IgD-negative memory B cell (primary cell): ENCODE results near the gene RNF223. TPM values are rescaled to one million over a fixed set of nuclear protein-coding genes. Genes with fewer than 3 reads are reported as not detected.

ENCODE experiments used
- H3K27ac Mint-ChIP-seq, 3 donors: one replicate each; pipeline ENCODE4 v1.8.0; 2020 to 2022; ENCODE audit warnings: mild to moderate bottlenecking in 3 of 3, mixed read lengths in 3 of 3, moderate library complexity in 1 of 3
- H3K27me3 Mint-ChIP-seq: one replicate; pipeline ENCODE4 v1.8.0; 2021; ENCODE audit warnings: mixed read lengths
- H3K36me3 Mint-ChIP-seq: one replicate; pipeline ENCODE4 v1.8.0; 2020; ENCODE audit warnings: mild to moderate bottlenecking, mixed read lengths
- H3K4me1 Mint-ChIP-seq, 3 donors: one replicate each; pipeline ENCODE4 v1.8.0; 2020 to 2022; ENCODE audit warnings: mixed read lengths in 3 of 3, mild to moderate bottlenecking in 1 of 3
- H3K4me3 Mint-ChIP-seq, 4 donors: one replicate each; pipeline ENCODE4 v1.8.0; 2020 to 2022; ENCODE audit warnings: mild to moderate bottlenecking in 4 of 4, mixed read lengths in 4 of 4, moderate library complexity in 3 of 4
- H3K9me3 Mint-ChIP-seq, 3 donors: one replicate each; pipeline ENCODE4 v1.8.0; 2020 to 2021; ENCODE audit warnings: mixed read lengths in 3 of 3, mild to moderate bottlenecking in 1 of 3
- polyA plus RNA-seq: library from polyadenylated mRNA; unstranded; fragments of 300-500 nt; fragmentation: Illumina TruSeq; gene quantifications from one replicate; pipeline ENCODE4 v1.2.3, GENCODE V29; 2021

The RNF223 gene
- polyA plus RNA-seq, 1 donor from 2014 or later = not detected

DNA sequence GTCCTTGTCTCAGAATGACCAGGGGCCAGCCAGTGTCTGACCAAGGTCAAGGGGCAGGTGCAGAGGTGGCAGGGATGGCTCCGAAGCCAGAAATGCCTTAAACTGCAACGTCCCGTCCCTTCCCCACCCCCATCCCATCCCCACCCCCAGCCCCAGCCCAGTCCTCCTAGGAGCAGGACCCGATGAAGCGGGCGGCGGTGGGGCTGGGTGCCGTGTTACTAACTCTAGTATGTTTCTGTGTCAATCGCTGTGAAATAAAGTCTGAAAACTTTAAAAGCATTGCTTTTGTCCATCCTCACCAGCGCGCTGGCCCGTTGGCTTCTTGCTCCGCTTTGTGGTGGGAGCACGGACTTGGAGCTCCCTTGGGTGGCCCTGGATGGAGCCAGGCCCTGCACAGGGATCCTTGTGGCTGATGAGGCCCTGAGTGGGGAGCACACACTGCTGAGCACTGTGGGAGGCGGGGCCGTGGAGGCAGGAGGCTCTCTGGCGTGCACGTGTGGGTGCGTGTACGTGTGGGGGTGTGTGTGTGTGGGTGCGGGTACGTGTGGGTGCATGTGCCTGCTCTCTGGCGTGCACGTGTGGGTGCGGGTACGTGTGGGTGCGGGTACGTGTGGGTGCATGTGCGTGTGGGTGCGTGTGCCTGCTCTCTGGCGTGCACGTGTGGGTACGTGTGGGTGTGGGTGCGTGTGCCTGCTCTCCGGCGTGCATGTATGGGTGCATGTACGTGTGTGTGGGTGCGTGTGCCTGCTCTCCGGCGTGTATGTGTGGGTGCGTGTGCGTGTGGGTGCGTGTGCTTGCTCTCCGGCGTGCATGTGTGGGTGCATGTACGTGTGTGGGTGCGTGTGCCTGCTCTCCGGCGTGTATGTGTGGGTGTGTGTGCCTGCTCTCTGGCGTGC is 18.0 kb downstream of the RNF223 start:
- no peaks in the 10 kb centered on the region for H3K9me3 Mint-ChIP-seq
- peak overlapping the region in 1 of 4 donors; percentile 47 for H3K4me3 Mint-ChIP-seq
- H3K36me3 Mint-ChIP-seq = no peaks in the 10 kb centered on the region
- no peak overlapping the region for H3K27ac Mint-ChIP-seq
- peaks cover 13% of the 10 kb centered on the region for H3K27me3 Mint-ChIP-seq
- peaks cover 0 to 6% (median 4%) of the 10 kb centered on the region in 3 donors for H3K4me1 Mint-ChIP-seq

DNA sequence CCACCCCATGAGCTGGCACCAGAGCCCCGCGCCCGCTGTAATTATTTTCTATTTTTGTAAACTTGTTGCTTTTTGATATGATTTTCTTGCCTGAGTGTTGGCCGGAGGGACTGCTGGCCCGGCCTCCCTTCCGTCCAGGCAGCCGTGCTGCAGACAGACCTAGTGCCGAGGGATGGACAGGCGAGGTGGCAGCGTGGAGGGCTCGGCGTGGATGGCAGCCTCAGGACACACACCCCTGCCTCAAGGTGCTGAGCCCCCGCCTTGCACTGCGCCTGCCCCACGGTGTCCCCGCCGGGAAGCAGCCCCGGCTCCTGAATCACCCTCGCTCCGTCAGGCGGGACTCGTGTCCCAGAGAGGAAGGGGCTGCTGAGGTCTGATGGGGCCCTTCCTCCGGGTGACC is 19.1 kb downstream of the RNF223 start:
- no peaks in the 10 kb centered on the region for H3K36me3 Mint-ChIP-seq

DNA sequence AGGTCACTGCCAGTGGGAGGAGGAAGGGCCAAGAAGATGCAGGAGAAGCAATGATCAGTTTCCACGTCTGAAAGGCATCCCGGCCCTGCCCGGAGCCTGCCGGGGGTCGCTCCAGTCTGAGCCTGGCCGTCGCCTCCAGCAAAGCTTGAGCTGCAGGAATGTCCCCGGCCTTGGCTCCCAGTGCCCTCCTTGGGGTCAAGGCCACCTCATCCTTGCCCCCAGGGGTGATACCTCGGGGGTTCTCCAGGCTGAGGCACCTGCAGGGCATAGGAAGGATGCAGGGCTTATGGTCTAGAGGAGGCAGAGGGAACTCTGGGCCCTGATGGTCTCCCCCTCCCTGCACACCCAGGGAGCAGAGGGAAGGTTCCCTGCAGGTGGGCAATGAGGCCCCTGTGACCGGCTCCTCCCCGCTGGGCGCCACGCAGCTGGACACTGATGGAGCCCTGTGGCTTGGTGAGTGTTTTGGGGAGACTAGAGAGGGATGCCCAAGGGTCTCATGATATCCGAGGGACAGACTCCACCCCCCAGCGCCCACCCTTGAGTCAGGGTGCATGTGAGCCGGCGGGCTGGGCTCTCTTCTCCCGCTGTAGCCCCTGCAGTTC is 19.9 kb downstream of the RNF223 start:
- no peaks in the 10 kb centered on the region for H3K9me3 Mint-ChIP-seq
- H3K27me3 Mint-ChIP-seq = peaks cover 5% of the 10 kb centered on the region
- H3K4me3 Mint-ChIP-seq = no peak overlapping the region
- H3K4me1 Mint-ChIP-seq = peaks cover 0 to 7% (median 2%) of the 10 kb centered on the region in 3 donors
- no peak overlapping the region for H3K27ac Mint-ChIP-seq
- no peaks in the 10 kb centered on the region for H3K36me3 Mint-ChIP-seq

More for the DNA sequence above, 19.1 kb downstream of the RNF223 start:
- H3K4me3 Mint-ChIP-seq = no peak overlapping the region
- no peaks in the 10 kb centered on the region for H3K9me3 Mint-ChIP-seq
- peaks cover 6% of the 10 kb centered on the region for H3K27me3 Mint-ChIP-seq
- peak overlapping the region in 1 of 3 donors; percentile 82 for H3K27ac Mint-ChIP-seq
- peaks cover 0 to 7% (median 2%) of the 10 kb centered on the region in 3 donors for H3K4me1 Mint-ChIP-seq

DNA sequence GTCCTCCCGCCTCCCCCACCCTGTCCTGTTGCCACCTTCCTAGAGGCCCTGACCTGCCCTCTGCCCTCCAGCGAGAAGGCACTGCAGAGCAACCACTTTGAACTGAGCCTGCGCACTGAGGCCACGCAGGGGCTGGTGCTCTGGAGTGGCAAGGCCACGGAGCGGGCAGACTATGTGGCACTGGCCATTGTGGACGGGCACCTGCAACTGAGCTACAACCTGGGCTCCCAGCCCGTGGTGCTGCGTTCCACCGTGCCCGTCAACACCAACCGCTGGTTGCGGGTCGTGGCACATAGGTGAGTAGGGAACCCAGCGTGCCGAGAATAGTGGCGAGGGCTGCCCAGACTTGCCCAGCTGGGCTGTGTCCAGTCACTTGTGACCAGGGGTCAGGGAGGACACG is 20.4 kb downstream of the RNF223 start:
- H3K4me3 Mint-ChIP-seq = no peak overlapping the region

DNA sequence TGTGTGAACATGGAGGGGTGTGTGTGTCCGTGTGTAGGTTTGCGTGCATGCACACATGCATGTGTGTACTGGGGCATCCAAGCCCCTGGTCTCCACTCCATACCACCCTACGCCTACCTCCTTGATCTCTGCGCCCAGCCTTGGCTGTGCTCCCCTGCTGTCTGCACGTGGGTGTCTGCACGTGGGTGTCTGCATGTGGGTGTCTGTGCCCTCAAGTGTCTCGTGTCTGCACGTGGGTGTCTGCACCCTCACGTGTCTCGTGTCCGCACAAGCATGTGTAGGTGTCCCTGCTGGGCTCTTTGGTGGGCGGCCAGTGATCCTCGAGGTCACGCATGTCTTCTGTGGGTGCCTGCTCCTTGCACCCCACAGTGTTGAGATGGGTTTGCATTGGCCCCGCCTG is 21.1 kb downstream of the RNF223 start:
- no peaks in the 10 kb centered on the region for H3K36me3 Mint-ChIP-seq
- H3K27ac Mint-ChIP-seq = no peak overlapping the region
- no peaks in the 10 kb centered on the region for H3K9me3 Mint-ChIP-seq
- H3K4me1 Mint-ChIP-seq = peaks cover 0 to 4% (median 2%) of the 10 kb centered on the region in 3 donors
- H3K27me3 Mint-ChIP-seq = no peaks in the 10 kb centered on the region
- H3K4me3 Mint-ChIP-seq = no peak overlapping the region

More for the DNA sequence above, 20.4 kb downstream of the RNF223 start:
- no peak overlapping the region for H3K27ac Mint-ChIP-seq
- peaks cover 0 to 7% (median 2%) of the 10 kb centered on the region in 3 donors for H3K4me1 Mint-ChIP-seq
- H3K36me3 Mint-ChIP-seq = no peaks in the 10 kb centered on the region
- peaks cover 3% of the 10 kb centered on the region for H3K27me3 Mint-ChIP-seq
- H3K9me3 Mint-ChIP-seq = no peaks in the 10 kb centered on the region

DNA sequence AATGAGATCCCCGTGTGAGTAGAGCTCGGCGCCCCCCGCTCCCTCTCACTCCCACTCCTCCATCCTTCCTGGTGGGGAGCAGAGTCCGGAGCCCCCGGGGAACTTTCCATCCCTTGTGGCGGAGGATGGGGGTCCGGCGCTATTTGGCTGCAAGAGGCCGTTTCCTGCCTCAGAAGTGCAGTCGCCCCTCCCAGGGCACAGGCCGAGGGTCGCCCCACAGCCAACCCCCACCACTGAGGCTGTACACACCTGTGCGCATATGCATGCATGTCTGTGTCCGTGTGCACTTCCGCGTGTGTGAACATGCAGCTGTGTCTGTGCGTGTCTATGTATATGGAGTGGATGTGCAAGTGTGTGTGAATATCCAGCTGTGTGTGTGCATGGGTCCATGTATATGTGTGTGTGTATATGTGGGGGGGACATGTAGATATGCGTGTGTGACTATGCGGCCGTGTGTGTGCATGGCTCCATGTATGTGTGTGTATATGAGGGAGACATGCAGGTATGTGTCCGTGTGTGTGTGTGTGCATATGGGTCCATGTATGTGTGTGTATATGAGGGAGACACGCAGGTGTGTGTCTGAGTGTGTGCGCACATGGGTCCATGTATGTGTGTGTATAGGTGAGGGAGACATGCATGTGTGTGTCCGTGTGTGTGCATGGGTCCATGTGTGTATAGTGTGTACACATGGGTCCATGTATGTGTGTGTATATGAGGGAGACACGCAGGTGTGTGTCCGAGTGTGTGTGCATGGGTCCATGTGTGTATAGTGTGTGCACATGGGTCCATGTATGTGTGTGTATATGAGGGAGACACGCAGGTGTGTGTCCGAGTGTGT is 21.9 kb downstream of the RNF223 start:
- Mint-ChIP-seq H3K36me3 (no peaks in the 10 kb centered on the region), H3K4me1 (peaks cover 0 to 2% (median 2%) of the 10 kb centered on the region in 3 donors), H3K4me3 (peak overlapping the region in 1 of 4 donors; percentile 9), H3K27ac (no peak overlapping the region), H3K27me3 (no peaks in the 10 kb centered on the region), H3K9me3 (no peaks in the 10 kb centered on the region)

DNA sequence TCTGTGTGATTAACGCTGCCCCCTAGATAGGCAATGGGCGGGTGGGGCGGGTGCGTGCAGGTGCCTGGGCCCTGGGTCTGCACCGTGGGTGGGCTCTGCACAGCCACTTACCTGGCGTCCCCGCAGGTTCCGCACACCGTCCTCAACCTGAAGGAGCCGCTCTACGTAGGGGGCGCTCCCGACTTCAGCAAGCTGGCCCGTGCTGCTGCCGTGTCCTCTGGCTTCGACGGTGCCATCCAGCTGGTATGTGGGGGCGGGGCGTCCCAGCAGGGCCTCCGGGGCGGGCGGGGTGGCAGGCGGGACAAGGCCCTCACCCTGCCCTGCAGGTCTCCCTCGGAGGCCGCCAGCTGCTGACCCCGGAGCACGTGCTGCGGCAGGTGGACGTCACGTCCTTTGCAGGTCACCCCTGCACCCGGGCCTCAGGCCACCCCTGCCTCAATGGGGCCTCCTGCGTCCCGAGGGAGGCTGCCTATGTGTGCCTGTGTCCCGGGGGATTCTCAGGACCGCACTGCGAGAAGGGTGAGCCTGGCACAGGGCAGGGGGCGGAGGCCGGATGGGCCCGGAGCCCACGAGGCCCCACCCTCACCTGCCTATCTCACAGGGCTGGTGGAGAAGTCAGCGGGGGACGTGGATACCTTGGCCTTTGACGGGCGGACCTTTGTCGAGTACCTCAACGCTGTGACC is 22.8 kb downstream of the RNF223 start:
- H3K4me3 Mint-ChIP-seq = peak overlapping the region in 2 of 4 donors; percentile 29 to 90
- no peaks in the 10 kb centered on the region for H3K36me3 Mint-ChIP-seq
- peaks cover 0 to 2% (median 2%) of the 10 kb centered on the region in 3 donors for H3K4me1 Mint-ChIP-seq
- H3K9me3 Mint-ChIP-seq = no peaks in the 10 kb centered on the region
- H3K27ac Mint-ChIP-seq = no peak overlapping the region
- H3K27me3 Mint-ChIP-seq = no peaks in the 10 kb centered on the region

DNA sequence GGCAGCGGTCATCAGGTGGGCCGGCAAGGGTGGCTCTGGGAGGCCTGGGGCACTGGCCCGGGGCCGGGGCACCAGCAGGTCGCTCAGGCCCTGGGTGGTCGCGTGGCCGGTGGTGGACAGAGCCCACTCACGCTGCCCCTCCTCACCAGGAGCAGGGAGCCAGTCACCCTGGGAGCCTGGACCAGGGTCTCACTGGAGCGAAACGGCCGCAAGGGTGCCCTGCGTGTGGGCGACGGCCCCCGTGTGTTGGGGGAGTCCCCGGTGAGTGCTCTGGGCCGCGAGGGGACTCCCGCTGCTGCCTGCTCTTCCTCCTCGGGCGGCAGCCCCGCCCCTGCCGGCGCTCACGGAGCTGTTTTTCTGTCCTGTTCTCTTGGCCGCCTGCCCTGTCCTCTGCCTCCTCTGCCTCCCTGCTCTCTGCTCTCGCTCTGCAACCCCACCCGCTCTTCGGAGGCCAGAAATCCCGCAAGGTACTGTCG is 23.5 kb downstream of the RNF223 start:
- H3K4me1 Mint-ChIP-seq = peaks cover 0 to 2% (median 2%) of the 10 kb centered on the region in 3 donors
- peak overlapping the region; percentile 29 to 90 (median 68) for H3K4me3 Mint-ChIP-seq
- no peak overlapping the region for H3K27ac Mint-ChIP-seq

DNA sequence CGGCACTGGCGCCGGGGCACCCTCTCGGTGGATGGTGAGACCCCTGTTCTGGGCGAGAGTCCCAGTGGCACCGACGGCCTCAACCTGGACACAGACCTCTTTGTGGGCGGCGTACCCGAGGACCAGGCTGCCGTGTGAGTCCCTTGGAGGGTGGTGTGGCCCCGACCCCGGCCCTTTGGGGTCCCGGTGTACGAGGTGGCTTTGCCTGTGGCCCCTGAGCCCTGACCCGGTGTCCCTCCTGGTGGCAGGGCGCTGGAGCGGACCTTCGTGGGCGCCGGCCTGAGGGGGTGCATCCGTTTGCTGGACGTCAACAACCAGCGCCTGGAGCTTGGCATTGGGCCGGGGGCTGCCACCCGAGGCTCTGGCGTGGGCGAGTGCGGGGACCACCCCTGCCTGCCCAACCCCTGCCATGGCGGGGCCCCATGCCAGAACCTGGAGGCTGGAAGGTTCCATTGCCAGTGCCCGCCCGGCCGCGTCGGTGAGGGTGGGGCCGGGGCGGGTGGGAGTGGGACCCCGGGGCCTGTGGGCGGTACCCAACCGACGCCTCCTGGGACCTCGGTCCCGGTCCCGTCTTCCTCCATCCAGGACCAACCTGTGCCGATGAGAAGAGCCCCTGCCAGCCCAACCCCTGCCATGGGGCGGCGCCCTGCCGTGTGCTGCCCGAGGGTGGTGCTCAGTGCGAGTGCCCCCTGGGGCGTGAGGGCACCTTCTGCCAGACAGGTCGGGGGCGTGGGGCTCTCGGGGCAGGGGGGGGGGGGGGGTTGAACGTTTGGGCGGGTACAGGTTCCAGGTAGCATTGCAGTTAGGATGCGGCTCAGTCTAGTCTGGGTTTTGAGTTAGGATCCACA is 24.6 kb downstream of the RNF223 start:
- no peaks in the 10 kb centered on the region for H3K27me3 Mint-ChIP-seq
- H3K4me1 Mint-ChIP-seq = peaks cover 0 to 2% (median 2%) of the 10 kb centered on the region in 3 donors
- no peak overlapping the region for H3K27ac Mint-ChIP-seq
- no peaks in the 10 kb centered on the region for H3K36me3 Mint-ChIP-seq
- H3K4me3 Mint-ChIP-seq = no peak overlapping the region
- no peaks in the 10 kb centered on the region for H3K9me3 Mint-ChIP-seq

More for the DNA sequence above, 23.5 kb downstream of the RNF223 start:
- Mint-ChIP-seq H3K9me3 (no peaks in the 10 kb centered on the region), H3K36me3 (no peaks in the 10 kb centered on the region), H3K27me3 (no peaks in the 10 kb centered on the region)

DNA sequence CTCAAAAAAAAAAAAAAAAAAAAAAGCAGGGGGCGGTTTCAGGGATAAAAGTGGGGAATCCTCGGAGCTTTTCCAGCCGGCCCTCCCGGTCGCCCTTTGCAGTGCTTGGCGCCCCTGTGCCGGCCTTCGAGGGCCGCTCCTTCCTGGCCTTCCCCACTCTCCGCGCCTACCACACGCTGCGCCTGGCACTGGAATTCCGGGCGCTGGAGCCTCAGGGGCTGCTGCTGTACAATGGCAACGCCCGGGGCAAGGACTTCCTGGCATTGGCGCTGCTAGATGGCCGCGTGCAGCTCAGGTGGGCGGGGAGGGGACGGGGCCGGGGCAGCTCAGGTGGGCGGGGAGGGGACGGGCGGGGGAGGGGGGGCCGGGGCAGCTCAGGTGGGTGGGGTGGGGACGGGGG is 25.3 kb downstream of the RNF223 start:
- Mint-ChIP-seq H3K9me3 (no peaks in the 10 kb centered on the region), H3K27ac (no peak overlapping the region), H3K27me3 (no peaks in the 10 kb centered on the region), H3K4me1 (peaks cover 0 to 2% (median 2%) of the 10 kb centered on the region in 3 donors), H3K36me3 (no peaks in the 10 kb centered on the region), H3K4me3 (no peak overlapping the region)

DNA sequence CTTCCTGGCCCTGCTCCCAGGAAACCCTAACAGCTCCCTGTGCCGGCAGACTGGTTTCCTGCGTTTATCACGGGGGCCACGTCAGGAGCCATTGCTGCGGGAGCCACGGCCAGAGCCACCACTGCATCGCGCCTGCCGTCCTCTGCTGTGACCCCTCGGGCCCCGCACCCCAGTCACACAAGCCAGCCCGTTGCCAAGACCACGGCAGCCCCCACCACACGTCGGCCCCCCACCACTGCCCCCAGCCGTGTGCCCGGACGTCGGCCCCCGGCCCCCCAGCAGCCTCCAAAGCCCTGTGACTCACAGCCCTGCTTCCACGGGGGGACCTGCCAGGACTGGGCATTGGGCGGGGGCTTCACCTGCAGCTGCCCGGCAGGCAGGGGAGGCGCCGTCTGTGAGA is 26.1 kb downstream of the RNF223 start:
- no peak overlapping the region for H3K4me3 Mint-ChIP-seq
- H3K9me3 Mint-ChIP-seq = no peaks in the 10 kb centered on the region
- no peaks in the 10 kb centered on the region for H3K36me3 Mint-ChIP-seq
- no peaks in the 10 kb centered on the region for H3K27me3 Mint-ChIP-seq
- no peak overlapping the region for H3K27ac Mint-ChIP-seq
- peaks cover 0 to 2% (median 2%) of the 10 kb centered on the region in 3 donors for H3K4me1 Mint-ChIP-seq

DNA sequence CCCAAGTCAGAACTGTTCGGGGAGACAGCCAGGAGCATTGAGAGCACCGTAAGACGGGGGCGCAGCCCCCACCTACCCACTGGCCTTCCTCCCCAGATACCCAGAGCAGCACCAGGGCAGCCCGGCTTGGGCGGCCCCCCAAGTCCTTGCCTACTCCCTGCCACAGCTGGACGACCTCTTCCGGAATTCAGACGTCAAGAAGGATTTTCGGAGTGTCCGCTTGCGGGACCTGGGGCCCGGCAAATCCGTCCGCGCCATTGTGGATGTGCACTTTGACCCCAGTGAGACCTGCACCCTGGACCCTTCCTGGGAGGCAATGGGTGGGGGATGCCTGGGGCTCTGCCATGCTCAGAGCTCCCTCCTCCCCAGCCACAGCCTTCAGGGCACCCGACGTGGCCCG is 26.7 kb downstream of the RNF223 start:
- Mint-ChIP-seq H3K4me1 (peaks cover 0 to 2% (median 2%) of the 10 kb centered on the region in 3 donors), H3K9me3 (no peaks in the 10 kb centered on the region), H3K27ac (no peak overlapping the region), H3K4me3 (no peak overlapping the region), H3K36me3 (no peaks in the 10 kb centered on the region), H3K27me3 (no peaks in the 10 kb centered on the region)

DNA sequence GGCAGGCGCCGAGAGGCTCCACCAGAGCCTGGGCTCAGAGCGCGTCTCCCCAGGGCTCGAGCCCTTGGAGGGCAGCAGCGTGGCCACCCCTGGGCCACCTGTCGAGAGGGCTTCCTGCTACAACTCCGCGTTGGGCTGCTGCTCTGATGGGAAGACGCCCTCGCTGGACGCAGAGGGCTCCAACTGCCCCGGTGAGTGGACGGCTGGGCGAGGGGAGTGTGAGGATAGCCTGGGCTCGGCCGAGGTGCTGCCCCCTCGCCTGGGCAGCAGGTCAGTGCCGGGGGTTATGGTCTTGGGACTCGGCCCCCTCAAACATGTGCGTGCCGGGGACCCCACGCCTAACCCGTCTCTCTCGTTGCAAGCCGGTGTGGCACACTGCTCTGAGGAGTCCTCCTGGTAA is 27.3 kb downstream of the RNF223 start:
- Mint-ChIP-seq H3K4me3 (no peak overlapping the region), H3K27ac (no peak overlapping the region), H3K9me3 (no peaks in the 10 kb centered on the region), H3K36me3 (no peaks in the 10 kb centered on the region), H3K27me3 (no peaks in the 10 kb centered on the region), H3K4me1 (peaks cover 0 to 2% (median 2%) of the 10 kb centered on the region in 3 donors)
